ENCODE results near the gene OPHN1.

DNA sequence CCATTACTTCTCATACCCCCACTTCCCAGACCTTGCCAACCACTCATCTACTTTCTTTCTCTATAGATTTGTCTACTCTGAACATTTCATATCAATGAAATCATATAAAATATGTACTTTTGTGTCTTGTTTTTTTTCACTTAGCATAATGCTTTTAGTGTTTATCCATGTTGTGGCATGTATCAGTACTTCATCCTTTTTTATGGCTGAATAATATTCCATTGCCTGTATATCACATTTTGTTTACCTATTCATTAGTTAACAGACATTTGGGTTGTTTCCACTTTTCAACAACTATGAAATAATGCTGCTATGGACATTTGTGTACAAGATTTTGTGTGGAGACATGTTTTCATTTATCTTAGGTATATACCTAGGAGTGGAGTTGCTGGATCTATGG is 324.1 kb downstream of the OPHN1 start:
- no peak for TF ChIP-seq POLR2A (IDR thresholded peaks at IDR 0.05)
- TF ChIP-seq, protein P1, sequence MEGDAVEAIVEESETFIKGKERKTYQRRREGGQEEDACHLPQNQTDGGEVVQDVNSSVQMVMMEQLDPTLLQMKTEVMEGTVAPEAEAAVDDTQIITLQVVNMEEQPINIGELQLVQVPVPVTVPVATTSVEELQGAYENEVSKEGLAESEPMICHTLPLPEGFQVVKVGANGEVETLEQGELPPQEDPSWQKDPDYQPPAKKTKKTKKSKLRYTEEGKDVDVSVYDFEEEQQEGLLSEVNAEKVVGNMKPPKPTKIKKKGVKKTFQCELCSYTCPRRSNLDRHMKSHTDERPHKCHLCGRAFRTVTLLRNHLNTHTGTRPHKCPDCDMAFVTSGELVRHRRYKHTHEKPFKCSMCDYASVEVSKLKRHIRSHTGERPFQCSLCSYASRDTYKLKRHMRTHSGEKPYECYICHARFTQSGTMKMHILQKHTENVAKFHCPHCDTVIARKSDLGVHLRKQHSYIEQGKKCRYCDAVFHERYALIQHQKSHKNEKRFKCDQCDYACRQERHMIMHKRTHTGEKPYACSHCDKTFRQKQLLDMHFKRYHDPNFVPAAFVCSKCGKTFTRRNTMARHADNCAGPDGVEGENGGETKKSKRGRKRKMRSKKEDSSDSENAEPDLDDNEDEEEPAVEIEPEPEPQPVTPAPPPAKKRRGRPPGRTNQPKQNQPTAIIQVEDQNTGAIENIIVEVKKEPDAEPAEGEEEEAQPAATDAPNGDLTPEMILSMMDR (IDR thresholded peaks at IDR 0.05): no peak

Measured in adrenal gland (tissue), 5 donors.